Peyer's patch (tissue), 4 donors: ENCODE data around the gene GPX5. TPM values are rescaled to one million over a fixed set of nuclear protein-coding genes. Genes with fewer than 3 reads are reported as not detected.
"Not testable (repeated sequence)": the region's sequence is repeated elsewhere in the genome, so short reads cannot be mapped to it uniquely, and the experiment has no call there.

Experiments
- DNase-seq, 3 donors: peaks; one replicate each; pipeline ENCODE4 v3.0.0-alpha.2; 2017 to 2019
- H3K27ac ChIP-seq, 4 donors: fragments of 200-600 bp; sonication (generic); one replicate each; pipeline ENCODE4 v1.5.1; 2016 to 2019
- H3K27me3 ChIP-seq, 2 donors: fragments of 200-600 bp; sonication (generic); one replicate each; pipeline ENCODE4 v1.5.1; 2019
- H3K36me3 ChIP-seq, 3 donors: fragments of 200-600 bp; sonication (generic); one replicate each; pipeline ENCODE4 v1.5.1; 2016 to 2019
- H3K4me1 ChIP-seq, 4 donors: fragments of 200-600 bp; sonication (generic); one replicate each; pipeline ENCODE4 v1.5.1; 2016 to 2019
- H3K4me3 ChIP-seq, 4 donors: fragments of 200-600 bp; sonication (generic); 1 replicate in 3 of 4; 2 replicates in 1 of 4; pipeline ENCODE4 v1.5.1; 2016 to 2019; ENCODE audit warnings: mild to moderate bottlenecking in 1 of 4
- H3K9me3 ChIP-seq, 4 donors: fragments of 200-600 bp; sonication (generic); one replicate each; pipeline ENCODE4 v1.5.1; 2016 to 2019; ENCODE audit warnings: mild to moderate bottlenecking in 1 of 4
- POLR2A ChIP-seq, 2 donors: fragments of 450-650 bp; IDR thresholded peaks; one replicate each; pipeline ENCODE4 v1.5.1; 2017; ENCODE audit warnings: antibody characterized with exemption in 2 of 2, mild to moderate bottlenecking in 2 of 2, moderate library complexity in 2 of 2
- total RNA-seq, 4 donors: library from RNA; depleted of rRNA; stranded (reverse); fragments of >200 nt; gene quantifications; one replicate each; pipeline ENCODE4 v1.1.0, GENCODE V29; 2016
- TF ChIP-seq, protein P1 (sequence below), 6 experiments: fragments of 450-650 bp in 4 of 6; fragments of 200-600 bp in 2 of 6; sonication (generic) in 1 of 6; IDR thresholded peaks; one replicate each; pipeline ENCODE4 v1.5.1; 2017 to 2019; ENCODE audit warnings: antibody characterized with exemption in 6 of 6, mild to moderate bottlenecking in 3 of 6, moderate library complexity in 1 of 6

GPX5 gene
- total RNA-seq, 4 donors from 2014 or later, result not detected

DNA sequence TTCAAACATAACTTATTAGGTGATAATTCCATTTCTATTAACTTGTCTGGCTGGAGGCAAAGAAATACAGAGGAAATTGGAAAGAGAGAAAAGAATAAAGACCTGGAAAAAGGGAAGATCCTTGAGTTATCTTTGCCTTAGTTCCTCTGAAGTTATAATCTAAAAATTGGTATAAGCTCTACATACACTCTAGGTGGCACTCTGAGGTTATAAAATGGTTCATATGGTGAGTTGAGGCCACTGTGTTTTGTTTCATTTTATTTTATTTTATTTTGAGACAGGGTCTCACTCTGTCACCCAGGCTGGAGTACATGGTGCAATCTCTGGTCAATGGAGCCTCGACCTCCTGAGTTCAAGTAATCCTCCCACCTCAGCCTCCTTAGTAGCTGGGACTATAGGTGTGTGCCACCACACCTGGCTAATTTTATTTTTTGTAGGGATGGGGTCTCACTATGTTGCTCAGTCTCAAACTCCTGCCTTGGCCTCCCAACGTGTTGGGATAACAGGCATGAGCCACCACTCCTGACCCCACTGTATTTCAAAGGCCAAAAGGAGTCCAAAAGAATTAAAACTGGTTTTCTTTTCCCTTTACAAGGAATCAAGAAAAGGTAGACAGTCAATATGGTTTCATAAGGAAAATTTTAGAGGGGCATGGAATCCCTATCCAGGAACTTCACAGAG, 29.4 kb upstream of the GPX5 start:
- Histone ChIP-seq H3K27ac (no peak overlapping the region), H3K36me3 (no peaks in the 10 kb centered on the region), H3K27me3 (no peaks in the 10 kb centered on the region), H3K4me1 (no peaks in the 10 kb centered on the region), H3K4me3 (no peak overlapping the region), H3K9me3 (no peaks in the 10 kb centered on the region)
- TF ChIP-seq, protein P1, sequence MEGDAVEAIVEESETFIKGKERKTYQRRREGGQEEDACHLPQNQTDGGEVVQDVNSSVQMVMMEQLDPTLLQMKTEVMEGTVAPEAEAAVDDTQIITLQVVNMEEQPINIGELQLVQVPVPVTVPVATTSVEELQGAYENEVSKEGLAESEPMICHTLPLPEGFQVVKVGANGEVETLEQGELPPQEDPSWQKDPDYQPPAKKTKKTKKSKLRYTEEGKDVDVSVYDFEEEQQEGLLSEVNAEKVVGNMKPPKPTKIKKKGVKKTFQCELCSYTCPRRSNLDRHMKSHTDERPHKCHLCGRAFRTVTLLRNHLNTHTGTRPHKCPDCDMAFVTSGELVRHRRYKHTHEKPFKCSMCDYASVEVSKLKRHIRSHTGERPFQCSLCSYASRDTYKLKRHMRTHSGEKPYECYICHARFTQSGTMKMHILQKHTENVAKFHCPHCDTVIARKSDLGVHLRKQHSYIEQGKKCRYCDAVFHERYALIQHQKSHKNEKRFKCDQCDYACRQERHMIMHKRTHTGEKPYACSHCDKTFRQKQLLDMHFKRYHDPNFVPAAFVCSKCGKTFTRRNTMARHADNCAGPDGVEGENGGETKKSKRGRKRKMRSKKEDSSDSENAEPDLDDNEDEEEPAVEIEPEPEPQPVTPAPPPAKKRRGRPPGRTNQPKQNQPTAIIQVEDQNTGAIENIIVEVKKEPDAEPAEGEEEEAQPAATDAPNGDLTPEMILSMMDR (IDR thresholded peaks at IDR 0.05), result no peak
- TF ChIP-seq POLR2A (IDR thresholded peaks at IDR 0.05), result no peak
- no peak for DNase-seq

DNA sequence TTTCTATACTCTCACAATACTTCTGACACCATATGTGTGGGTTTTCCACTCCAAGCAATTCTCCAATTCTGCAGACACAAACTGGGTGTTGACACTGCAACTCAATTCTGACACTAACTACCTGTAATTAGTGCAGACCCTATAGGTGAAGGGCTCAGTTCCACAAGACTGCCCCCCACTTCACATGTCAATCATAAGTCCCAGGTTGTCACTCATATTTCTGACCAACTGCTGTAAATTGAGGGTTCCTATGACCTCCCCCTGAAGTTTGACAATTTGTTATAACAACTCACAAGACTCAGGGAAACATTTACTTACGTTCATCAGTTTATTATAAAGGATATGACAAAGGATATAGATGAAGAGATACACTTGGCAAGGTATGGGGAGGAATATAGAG, 28.4 kb upstream of the GPX5 start:
- Histone ChIP-seq H3K27ac (no peak overlapping the region), H3K9me3 (no peaks in the 10 kb centered on the region), H3K4me1 (no peaks in the 10 kb centered on the region), H3K27me3 (no peaks in the 10 kb centered on the region), H3K36me3 (no peaks in the 10 kb centered on the region), H3K4me3 (no peak overlapping the region)
- no peak for DNase-seq
- TF ChIP-seq, protein P1 (IDR thresholded peaks at IDR 0.05), result no peak
- TF ChIP-seq POLR2A (IDR thresholded peaks at IDR 0.05), result no peak

DNA sequence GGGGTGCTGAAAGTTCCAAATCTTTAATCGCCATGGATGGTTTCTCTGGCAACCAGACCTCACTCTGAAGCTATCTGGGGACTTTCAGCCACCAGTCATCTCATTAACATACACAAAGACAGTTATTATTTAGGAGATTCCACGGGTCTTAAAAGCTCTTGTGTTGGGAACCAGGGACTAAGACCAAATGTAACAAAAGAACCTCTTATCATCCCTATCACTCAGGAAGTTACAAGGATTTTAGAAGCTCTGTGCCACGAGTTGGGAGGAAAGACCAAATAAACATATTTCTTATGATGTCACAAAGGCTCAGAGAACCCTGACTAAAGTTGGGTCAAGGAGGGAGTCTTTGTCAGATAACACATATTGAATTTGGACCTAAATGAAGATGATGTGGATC, 27.8 kb upstream of the GPX5 start:
- no peaks in the 10 kb centered on the region for H3K9me3 ChIP-seq
- no peak overlapping the region for H3K4me3 ChIP-seq
- no peaks in the 10 kb centered on the region for H3K4me1 ChIP-seq
- TF ChIP-seq, protein P1 (IDR thresholded peaks at IDR 0.05), result no peak
- H3K27me3 ChIP-seq, result no peaks in the 10 kb centered on the region
- DNase-seq, result no peak
- H3K27ac ChIP-seq, result no peak overlapping the region
- H3K36me3 ChIP-seq, result no peaks in the 10 kb centered on the region

DNA sequence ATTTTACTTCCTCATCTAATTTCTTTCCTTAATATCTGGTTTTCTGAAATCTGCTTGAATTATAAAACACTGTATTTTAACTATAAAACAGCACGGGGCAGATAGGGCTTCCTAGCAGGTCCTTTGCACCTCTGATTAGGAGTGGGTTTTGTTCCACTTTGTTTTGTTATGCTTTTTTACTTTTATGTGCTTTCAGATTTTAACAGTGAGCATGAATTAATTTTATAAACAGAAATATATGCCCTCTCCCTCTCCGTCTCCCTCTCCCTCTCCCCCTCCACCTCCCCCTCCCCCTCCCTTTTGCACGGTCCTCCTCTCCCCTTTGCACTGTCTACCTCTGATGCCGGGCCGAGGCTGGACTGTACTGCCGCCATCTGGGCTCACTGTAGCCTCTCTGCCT, 24.4 kb upstream of the GPX5 start:
- H3K27ac ChIP-seq, result no peak overlapping the region
- H3K4me3 ChIP-seq, result no peak overlapping the region
- DNase-seq, result no peak
- H3K27me3 ChIP-seq, result no peaks in the 10 kb centered on the region
- H3K36me3 ChIP-seq, result no peaks in the 10 kb centered on the region
- no peaks in the 10 kb centered on the region for H3K4me1 ChIP-seq
- TF ChIP-seq, protein P1 (IDR thresholded peaks at IDR 0.05), result no peak
- no peak for TF ChIP-seq POLR2A (IDR thresholded peaks at IDR 0.05)
- H3K9me3 ChIP-seq, result no peaks in the 10 kb centered on the region

DNA sequence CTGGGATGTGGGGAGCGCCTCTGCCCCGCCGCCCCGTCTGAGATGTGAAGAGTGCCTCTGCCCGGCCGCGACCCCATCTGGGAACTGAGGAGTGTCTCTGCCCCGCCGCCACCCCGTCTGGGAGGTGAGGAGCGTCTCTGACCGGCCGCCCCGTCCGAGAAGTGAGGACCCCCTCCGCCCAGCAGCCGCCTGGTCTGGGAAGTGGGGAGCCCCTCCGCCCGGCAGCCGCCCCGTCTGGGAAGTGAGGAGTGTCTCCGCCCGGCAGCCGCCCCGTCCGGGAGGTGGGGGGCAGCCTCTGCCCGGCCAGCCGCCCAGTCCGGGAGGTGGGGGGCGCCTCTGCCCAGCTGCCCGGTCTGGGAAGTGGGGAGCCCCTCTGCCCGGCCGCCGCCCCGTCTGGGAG, 23.5 kb upstream of the GPX5 start:
- not testable (repeated sequence) for H3K4me3 ChIP-seq, DNase-seq, H3K27me3 ChIP-seq, H3K27ac ChIP-seq, H3K4me1 ChIP-seq, H3K36me3 ChIP-seq, H3K9me3 ChIP-seq

DNA sequence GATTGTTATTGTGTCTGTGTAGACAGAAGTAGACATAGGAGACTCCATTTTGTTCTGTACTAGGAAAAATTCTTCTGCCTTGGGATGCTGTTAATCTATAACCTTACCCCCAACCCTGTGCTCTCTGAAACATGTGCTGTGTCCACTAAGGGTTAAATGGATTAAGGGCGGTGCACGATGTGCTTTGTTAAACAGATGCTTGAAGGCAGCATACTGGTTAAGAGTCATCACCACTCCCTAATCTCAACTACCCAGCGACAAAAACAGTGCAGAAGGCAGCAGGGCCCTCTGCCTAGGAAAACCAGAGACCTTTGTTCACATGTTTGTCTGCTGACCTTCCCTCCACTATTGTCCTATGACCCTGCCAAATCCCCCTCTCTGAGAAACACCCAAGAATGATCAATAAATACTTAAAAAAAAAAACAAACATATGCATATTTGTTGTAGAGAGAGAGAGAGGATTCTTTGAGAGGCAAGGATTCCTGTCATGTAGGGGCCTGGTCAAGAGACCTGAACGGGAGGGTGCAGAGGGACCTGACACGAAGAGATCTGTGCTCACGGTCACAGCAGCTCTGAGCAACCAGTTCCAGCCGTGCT, 22.9 kb upstream of the GPX5 start:
- DNase-seq, H3K27ac ChIP-seq, H3K36me3 ChIP-seq, H3K4me3 ChIP-seq, H3K4me1 ChIP-seq, H3K27me3 ChIP-seq, H3K9me3 ChIP-seq: not testable (repeated sequence)

DNA sequence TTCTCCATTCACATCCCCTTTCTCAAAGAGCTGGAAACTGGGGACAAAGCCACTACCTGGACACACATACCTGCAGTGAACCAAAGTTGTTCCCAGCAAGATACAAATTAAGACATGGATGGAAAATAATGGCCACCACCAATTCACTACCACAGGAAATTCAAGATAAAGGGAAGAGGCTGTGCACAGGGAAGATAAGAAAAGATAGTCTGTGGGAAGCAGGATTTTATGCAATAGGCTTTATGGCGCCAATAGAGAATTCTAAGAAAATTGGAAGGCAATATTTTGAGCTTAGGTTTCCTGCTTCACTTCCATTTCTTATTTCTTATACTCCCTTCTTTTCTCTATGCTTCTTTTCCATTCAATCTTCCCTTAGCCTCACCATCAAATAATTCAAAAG, 19.9 kb upstream of the GPX5 start:
- DNase-seq, result no peak
- no peaks in the 10 kb centered on the region for H3K4me1 ChIP-seq
- H3K4me3 ChIP-seq, result no peak overlapping the region
- no peak for TF ChIP-seq POLR2A (IDR thresholded peaks at IDR 0.05)
- TF ChIP-seq, protein P1 (IDR thresholded peaks at IDR 0.05), result no peak
- H3K27me3 ChIP-seq, result no peaks in the 10 kb centered on the region
- no peak overlapping the region for H3K27ac ChIP-seq
- no peaks in the 10 kb centered on the region for H3K9me3 ChIP-seq
- no peaks in the 10 kb centered on the region for H3K36me3 ChIP-seq
